H9 (cell line): ENCODE measurements around the gene PHF21A. TPM values are rescaled to one million over a fixed set of nuclear protein-coding genes. Genes with fewer than 3 reads are reported as not detected.
A peak's percentile ranks its signal among the peaks of the same experiment; 100 is the strongest.

ENCODE experiments used
- DNase-seq: peaks from one replicate; pipeline ENCODE4 v3.0.0-alpha.2; 2017
- H2AFZ ChIP-seq: one replicate; pipeline ENCODE4 v1.6.1; 2013; ENCODE audit warnings: mild to moderate bottlenecking, low read length, control low read depth, moderate library complexity
- H2AK5ac ChIP-seq: 2 replicates; pipeline ENCODE4 v1.6.1; 2013; ENCODE audit warnings: low read length, control low read depth, mixed read lengths; ENCODE audit not compliant: insufficient read length
- H2BK120ac ChIP-seq: one replicate; pipeline ENCODE4 v1.6.1; 2013; ENCODE audit warnings: low read depth, mild to moderate bottlenecking, low read length, control low read depth, inconsistent platforms; ENCODE audit not compliant: poor library complexity, severe bottlenecking
- H2BK12ac ChIP-seq: 2 replicates; pipeline ENCODE4 v1.6.1; 2013; ENCODE audit warnings: low read length, control low read depth, mixed read lengths, low read depth; ENCODE audit not compliant: insufficient read length
- H2BK15ac ChIP-seq: 2 replicates; pipeline ENCODE4 v1.6.1; 2013; ENCODE audit warnings: low read depth, low read length, control low read depth
- H2BK20ac ChIP-seq: one replicate; pipeline ENCODE4 v1.6.1; 2013; ENCODE audit warnings: low read depth, mild to moderate bottlenecking, low read length, control low read depth, inconsistent platforms; ENCODE audit not compliant: poor library complexity, severe bottlenecking
- H2BK5ac ChIP-seq: 2 replicates; pipeline ENCODE4 v1.6.1; 2013; ENCODE audit warnings: low read length, control low read depth, mixed read lengths; ENCODE audit not compliant: insufficient read length
- H3K14ac ChIP-seq: 2 replicates; pipeline ENCODE4 v1.6.1; 2013; ENCODE audit warnings: low read length, control low read depth; ENCODE audit not compliant: insufficient read depth
- H3K18ac ChIP-seq: 2 replicates; pipeline ENCODE4 v1.6.1; 2013; ENCODE audit warnings: low read depth, mild to moderate bottlenecking, mixed read lengths, low read length, control low read depth; ENCODE audit not compliant: insufficient read length
- H3K23ac ChIP-seq: 2 replicates; pipeline ENCODE4 v1.6.1; 2013; ENCODE audit warnings: low read length, control low read depth, mixed read lengths, low read depth; ENCODE audit not compliant: insufficient read length
- H3K23me2 ChIP-seq: 2 replicates; pipeline ENCODE4 v1.6.1; 2013; ENCODE audit warnings: low read depth, mild to moderate bottlenecking, mixed read lengths, low read length, control low read depth; ENCODE audit not compliant: insufficient read length, poor library complexity, severe bottlenecking
- H3K27ac ChIP-seq: 2 replicates; pipeline ENCODE4 v1.5.1; 2013; ENCODE audit warnings: low read length, control low read depth, mixed read lengths, low read depth; ENCODE audit not compliant: insufficient read length
- H3K27me3 ChIP-seq: 2 replicates; pipeline ENCODE4 v1.6.1; 2013; ENCODE audit warnings: low read length, control low read depth, inconsistent platforms; ENCODE audit not compliant: insufficient read depth
- H3K4ac ChIP-seq: 2 replicates; pipeline ENCODE4 v1.6.1; 2013; ENCODE audit warnings: low read depth, mild to moderate bottlenecking, control low read depth, inconsistent platforms, low read length, moderate library complexity
- H3K4me1 ChIP-seq: 2 replicates; pipeline ENCODE4 v1.6.1; 2013; ENCODE audit warnings: low read length, control low read depth, inconsistent platforms; ENCODE audit not compliant: insufficient read depth
- H3K4me2 ChIP-seq: 2 replicates; pipeline ENCODE4 v1.6.1; 2013; ENCODE audit warnings: low read length, control low read depth, mixed read lengths; ENCODE audit not compliant: insufficient read length, insufficient read depth
- H3K56ac ChIP-seq: 2 replicates; pipeline ENCODE4 v1.6.1; 2013; ENCODE audit warnings: low read depth, mild to moderate bottlenecking, mixed read lengths, low read length, control low read depth; ENCODE audit not compliant: insufficient read length
- H3K79me1 ChIP-seq: 2 replicates; pipeline ENCODE4 v1.6.1; 2013; ENCODE audit warnings: low read depth, mild to moderate bottlenecking, moderate library complexity, low read length, control low read depth, inconsistent platforms; ENCODE audit not compliant: insufficient read depth, poor library complexity, severe bottlenecking
- H3K79me2 ChIP-seq: 2 replicates; pipeline ENCODE4 v1.6.1; 2013; ENCODE audit warnings: low read length, control low read depth, inconsistent platforms; ENCODE audit not compliant: insufficient read depth
- H3K9ac ChIP-seq: 2 replicates; pipeline ENCODE4 v1.6.1; 2013; ENCODE audit warnings: low read length, control low read depth, mixed read lengths; ENCODE audit not compliant: insufficient read length; ENCODE audit errors: extremely low read depth
- H3K9me3 ChIP-seq: one replicate; pipeline ENCODE4 v1.6.1; 2013; ENCODE audit warnings: low read depth, low read length, inconsistent platforms; ENCODE audit not compliant: control insufficient read depth
- H3T11ph ChIP-seq: one replicate; pipeline ENCODE4 v1.6.1; 2013; ENCODE audit warnings: mild to moderate bottlenecking, low read length, control low read depth, inconsistent platforms
- H4K20me1 ChIP-seq: one replicate; pipeline ENCODE4 v1.6.1; 2013; ENCODE audit not compliant: control insufficient read depth, insufficient read length, insufficient read depth
- H4K5ac ChIP-seq: 2 replicates; pipeline ENCODE4 v1.6.1; 2013; ENCODE audit warnings: low read depth, mild to moderate bottlenecking, mixed read lengths, low read length, control low read depth; ENCODE audit not compliant: insufficient read length
- H4K8ac ChIP-seq: replicated peaks from 2 replicates; pipeline ENCODE4 v1.6.1; 2013; ENCODE audit warnings: low read length, control low read depth, mixed read lengths, low read depth; ENCODE audit not compliant: insufficient read length
- H4K91ac ChIP-seq: 2 replicates; pipeline ENCODE4 v1.6.1; 2013; ENCODE audit warnings: low read depth, mild to moderate bottlenecking, moderate library complexity, mixed read lengths, low read length, control low read depth; ENCODE audit not compliant: insufficient read length
- H3K27ac Mint-ChIP-seq, 3 experiments: 2 replicates in 2 of 3; 3 replicates in 1 of 3; pipeline ENCODE4 v1.8.0; 2020 to 2021; ENCODE audit warnings: mixed read lengths in 3 of 3, mild to moderate bottlenecking in 1 of 3, moderate library complexity in 1 of 3
- H3K27me3 Mint-ChIP-seq: 2 replicates; pipeline ENCODE4 v1.8.0; 2021; ENCODE audit warnings: low read depth, mild to moderate bottlenecking, moderate library complexity, mixed read lengths
- H3K36me3 Mint-ChIP-seq, 3 experiments: 2 replicates in 2 of 3; 3 replicates in 1 of 3; pipeline ENCODE4 v1.8.0; 2020 to 2021; ENCODE audit warnings: low read depth in 3 of 3, mixed read lengths in 3 of 3; ENCODE audit not compliant: insufficient read depth in 1 of 3
- H3K4me1 Mint-ChIP-seq, 2 experiments: 2 replicates each; pipeline ENCODE4 v1.8.0; 2020; ENCODE audit warnings: mixed read lengths in 2 of 2
- H3K4me3 Mint-ChIP-seq, 2 experiments: 2 replicates in 1 of 2; 3 replicates in 1 of 2; pipeline ENCODE4 v1.8.0; 2020 to 2021; ENCODE audit warnings: mild to moderate bottlenecking in 2 of 2, mixed read lengths in 2 of 2, moderate library complexity in 1 of 2
- H3K9me3 Mint-ChIP-seq, 2 experiments: 2 replicates in 1 of 2; 3 replicates in 1 of 2; pipeline ENCODE4 v1.8.0; 2020; ENCODE audit warnings: mild to moderate bottlenecking in 2 of 2, mixed read lengths in 2 of 2, moderate library complexity in 1 of 2
- CTCF ChIP-seq: fragments of 200-600 bp; sonication (generic); conservative IDR thresholded peaks from 3 replicates; pipeline ENCODE4 v1.8.0; 2021; ENCODE audit warnings: antibody characterized with exemption, mild to moderate bottlenecking
- WGBS: extraction: QIAGEN DNeasy Blood & Tissue Kit; methylation state at CpG from one replicate; pipeline ENCODE4 v1.1.7; 2013; ENCODE audit warnings: missing lambda C conversion rate, low lambda C conversion rate, mixed read lengths; ENCODE audit not compliant: insufficient read length; ENCODE audit errors: extremely low coverage; 5-methylcytosine and 5-hydroxymethylcytosine counted together
- total RNA-seq: library from RNA; stranded (reverse); gene quantifications from 2 replicates; pipeline ENCODE4 v1.2.1, GENCODE V29; 2021

Gene PHF21A
- total RNA-seq, 1 experiment from 2014 or later: 33.8 TPM

GRCh38 chr11:46121724-46122477, 647 bp upstream of the PHF21A start:
- Histone ChIP-seq H4K8ac (no peak overlapping the region), H3K9me3 (no peaks in the 10 kb centered on the region), H3K18ac (peak overlapping the region; percentile 4), H3K14ac (no peak overlapping the region), H3K4me2 (peak overlapping the region; percentile 72), H2BK20ac (no peak overlapping the region), H4K91ac (no peak overlapping the region), H4K5ac (no peak overlapping the region), H3K79me2 (peaks cover 8% of the 10 kb centered on the region; the same call in 1 of the 2 replicates), H4K20me1 (no peaks in the 10 kb centered on the region), H2BK5ac (no peak overlapping the region), H3K4me1 (no peaks in the 10 kb centered on the region; the same call in 1 of the 2 replicates), H2BK120ac (peak overlapping the region; percentile 51), H2AFZ (no peak overlapping the region), H2BK12ac (no peak overlapping the region), H3K56ac (no peak overlapping the region), H3K4ac (no peak overlapping the region; the same call in 1 of the 2 replicates), H3K27ac (no peak overlapping the region), H3K9ac (peak overlapping the region; percentile 71), H3T11ph (no peak overlapping the region), H3K27me3 (no peaks in the 10 kb centered on the region), H3K79me1 (no peaks in the 10 kb centered on the region), H3K23me2 (peaks cover 17% of the 10 kb centered on the region), H3K23ac (no peak overlapping the region), H2AK5ac (no peak overlapping the region), H2BK15ac (no peak overlapping the region)
- Mint-ChIP-seq H3K9me3 (no peaks in the 10 kb centered on the region; a peak in 1 of 5 replicates), H3K4me1 (peaks cover 22 to 36% of the 10 kb centered on the region in 2 experiments), H3K27ac (peak overlapping the region; percentile 55 to 97 (median 56)), H3K27me3 (no peaks in the 10 kb centered on the region; the same call in 1 of the 2 replicates), H3K4me3 (peak overlapping the region; percentile 80 to 91), H3K36me3 (no peaks in the 10 kb centered on the region; a peak in 1 of 7 replicates)
- WGBS: no CpG with 5 or more reads among the region's 74 CpGs
- no peak for TF ChIP-seq CTCF
- peak; percentile 80 for DNase-seq
